ENCODE data around the gene SLC10A7.
A peak's percentile ranks its signal among the peaks of the same experiment; 100 is the strongest.

SLC10A7 gene

DNA sequence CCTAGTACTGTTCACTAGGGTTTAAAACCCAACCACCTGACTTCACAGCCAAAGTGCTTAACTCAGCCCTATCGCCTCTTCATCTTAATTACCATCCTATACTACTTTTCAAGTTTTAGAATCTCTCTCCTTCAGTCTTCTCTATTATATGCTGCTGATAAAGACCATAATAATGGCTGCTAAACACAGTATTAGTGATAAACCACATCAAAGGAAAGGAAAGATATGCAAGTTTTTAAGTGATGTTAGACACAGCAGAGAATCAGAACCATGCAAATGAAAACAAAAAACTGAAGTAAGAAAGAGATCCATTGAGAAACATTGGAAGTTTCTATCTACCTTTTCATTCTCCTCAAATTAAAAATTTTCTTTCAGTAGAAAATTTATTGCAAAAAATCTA is 206.6 kb downstream of the SLC10A7 start:
- no peak for DNase-seq (ENCODE audit: low read depth)
- TF ChIP-seq, protein P1, sequence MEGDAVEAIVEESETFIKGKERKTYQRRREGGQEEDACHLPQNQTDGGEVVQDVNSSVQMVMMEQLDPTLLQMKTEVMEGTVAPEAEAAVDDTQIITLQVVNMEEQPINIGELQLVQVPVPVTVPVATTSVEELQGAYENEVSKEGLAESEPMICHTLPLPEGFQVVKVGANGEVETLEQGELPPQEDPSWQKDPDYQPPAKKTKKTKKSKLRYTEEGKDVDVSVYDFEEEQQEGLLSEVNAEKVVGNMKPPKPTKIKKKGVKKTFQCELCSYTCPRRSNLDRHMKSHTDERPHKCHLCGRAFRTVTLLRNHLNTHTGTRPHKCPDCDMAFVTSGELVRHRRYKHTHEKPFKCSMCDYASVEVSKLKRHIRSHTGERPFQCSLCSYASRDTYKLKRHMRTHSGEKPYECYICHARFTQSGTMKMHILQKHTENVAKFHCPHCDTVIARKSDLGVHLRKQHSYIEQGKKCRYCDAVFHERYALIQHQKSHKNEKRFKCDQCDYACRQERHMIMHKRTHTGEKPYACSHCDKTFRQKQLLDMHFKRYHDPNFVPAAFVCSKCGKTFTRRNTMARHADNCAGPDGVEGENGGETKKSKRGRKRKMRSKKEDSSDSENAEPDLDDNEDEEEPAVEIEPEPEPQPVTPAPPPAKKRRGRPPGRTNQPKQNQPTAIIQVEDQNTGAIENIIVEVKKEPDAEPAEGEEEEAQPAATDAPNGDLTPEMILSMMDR (IDR thresholded peaks at IDR 0.05; ENCODE audit: low read depth, low read length, missing control alignments), result no peak
- no peak overlapping the region for H3K4me3 ChIP-seq (ENCODE audit: low read depth, low read length)

DNA sequence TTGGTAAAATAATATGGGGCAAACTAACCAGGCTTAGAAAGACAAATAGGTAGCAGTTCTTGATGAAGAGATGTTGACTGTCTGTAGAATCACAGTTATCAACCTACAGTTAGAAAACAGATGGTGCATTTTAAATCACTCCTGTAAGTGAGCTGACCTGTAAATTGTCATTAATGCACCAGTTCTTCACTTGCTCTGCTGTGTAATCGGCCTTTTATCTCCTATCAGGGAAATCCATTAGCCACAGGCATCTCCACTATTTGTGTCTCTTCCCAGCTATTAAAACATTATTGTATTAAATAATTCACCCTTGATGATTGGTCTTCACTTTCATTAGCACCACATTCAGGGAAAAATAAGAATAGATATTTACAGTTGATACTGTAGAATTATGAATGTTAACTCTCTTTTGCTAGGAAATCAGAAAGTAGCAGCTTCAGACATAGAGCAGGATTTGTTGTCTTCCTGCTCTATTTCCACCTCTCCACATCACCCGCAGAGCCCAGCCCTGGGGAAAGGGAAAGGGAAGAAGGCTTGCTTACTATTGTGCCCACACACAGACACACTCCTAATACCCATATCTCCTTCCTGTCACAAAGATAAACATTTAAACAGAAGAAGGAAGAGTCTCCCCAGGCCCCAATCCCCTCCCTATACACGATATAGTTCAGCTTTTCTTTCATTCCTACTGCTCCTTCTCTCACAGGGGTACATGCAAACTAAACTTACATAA is 210.3 kb downstream of the SLC10A7 start:
- TF ChIP-seq, protein P1 (IDR thresholded peaks at IDR 0.05; ENCODE audit: low read depth, low read length, missing control alignments), result no peak
- DNase-seq (ENCODE audit: low read depth), result no peak
- no peak overlapping the region for H3K4me3 ChIP-seq (ENCODE audit: low read depth, low read length)

DNA sequence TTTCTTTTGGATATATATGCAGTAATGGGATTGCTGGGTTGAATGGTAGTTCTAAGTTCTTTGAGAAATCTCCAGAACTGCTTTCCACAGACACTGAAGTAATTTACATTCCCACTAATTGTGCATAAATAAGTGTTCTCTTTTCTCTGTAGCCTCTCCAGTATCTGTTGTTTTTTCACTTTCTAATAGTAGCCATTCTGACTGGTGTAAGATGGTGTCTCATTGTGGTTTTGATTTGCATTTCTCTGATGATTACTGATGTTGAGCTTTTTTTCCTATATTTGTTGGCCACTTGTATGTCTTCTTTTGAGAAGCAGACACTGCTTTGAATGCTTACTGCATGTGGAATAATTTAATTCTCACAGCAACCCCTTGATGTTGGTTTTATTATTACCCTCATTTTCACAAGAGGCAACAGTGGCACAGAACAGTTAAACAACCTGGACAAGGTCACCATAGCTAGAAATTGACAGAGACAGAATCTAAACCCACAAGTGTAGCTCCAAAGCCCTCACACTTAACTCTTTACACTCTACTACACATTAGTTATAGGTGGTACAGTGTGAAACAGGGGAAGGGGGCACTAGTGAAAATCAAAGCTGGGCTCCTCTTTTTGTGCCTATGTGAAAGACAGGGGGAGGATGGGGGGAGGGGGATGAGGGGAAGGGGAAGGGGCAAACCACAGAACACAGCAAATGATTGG is 211.3 kb downstream of the SLC10A7 start:
- TF ChIP-seq, protein P1 (IDR thresholded peaks at IDR 0.05; ENCODE audit: low read depth, low read length, missing control alignments), result no peak

DNA sequence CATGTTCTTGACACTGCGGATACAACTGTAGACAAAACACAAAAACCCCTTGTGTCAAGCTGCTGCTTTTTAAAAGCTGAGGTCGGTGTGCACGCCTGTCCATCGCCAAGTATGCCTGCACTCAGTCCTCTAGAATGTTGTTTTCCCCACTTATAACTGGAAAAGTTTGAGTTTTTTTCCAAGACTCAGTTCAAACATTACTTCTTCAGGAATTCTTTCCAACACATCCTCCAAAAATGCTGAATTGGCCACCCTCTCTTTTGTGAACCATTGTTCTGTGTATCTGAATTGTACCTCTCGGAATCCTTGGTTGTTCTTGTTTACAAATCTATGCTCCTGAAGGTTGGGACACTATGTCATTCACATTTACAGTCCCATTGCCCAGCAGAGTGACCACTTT is 212.8 kb downstream of the SLC10A7 start:
- TF ChIP-seq, protein P1 (IDR thresholded peaks at IDR 0.05; ENCODE audit: low read depth, low read length, missing control alignments), result no peak
- no peak for DNase-seq (ENCODE audit: low read depth)
- H3K4me3 ChIP-seq (ENCODE audit: low read depth, low read length), result no peak overlapping the region

More for the DNA sequence above, 211.3 kb downstream of the SLC10A7 start:
- H3K4me3 ChIP-seq (ENCODE audit: low read depth, low read length), result no peak overlapping the region
- peak; percentile 5 for DNase-seq (ENCODE audit: low read depth)

DNA sequence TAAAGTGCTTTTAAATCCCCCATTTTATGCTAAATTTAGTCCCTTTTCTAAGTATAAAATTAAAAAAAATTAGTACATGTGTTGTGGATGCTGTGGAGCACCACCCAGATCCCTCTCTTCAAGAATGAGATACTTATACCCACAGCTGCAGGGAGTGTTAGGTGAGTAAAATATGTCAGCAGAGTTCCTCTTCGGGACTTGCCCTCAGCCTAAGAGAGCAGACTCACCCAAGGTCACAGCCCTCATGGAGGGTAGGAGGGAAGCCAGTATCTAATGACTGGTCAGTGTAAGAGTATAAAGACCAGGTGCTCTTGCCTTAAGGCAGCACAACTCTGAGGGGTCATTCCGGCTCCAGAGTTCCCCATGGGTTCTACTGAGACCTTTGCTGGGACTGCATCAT is 218.9 kb downstream of the SLC10A7 start:
- no peak for DNase-seq (ENCODE audit: low read depth)
- TF ChIP-seq, protein P1 (IDR thresholded peaks at IDR 0.05; ENCODE audit: low read depth, low read length, missing control alignments), result no peak

DNA sequence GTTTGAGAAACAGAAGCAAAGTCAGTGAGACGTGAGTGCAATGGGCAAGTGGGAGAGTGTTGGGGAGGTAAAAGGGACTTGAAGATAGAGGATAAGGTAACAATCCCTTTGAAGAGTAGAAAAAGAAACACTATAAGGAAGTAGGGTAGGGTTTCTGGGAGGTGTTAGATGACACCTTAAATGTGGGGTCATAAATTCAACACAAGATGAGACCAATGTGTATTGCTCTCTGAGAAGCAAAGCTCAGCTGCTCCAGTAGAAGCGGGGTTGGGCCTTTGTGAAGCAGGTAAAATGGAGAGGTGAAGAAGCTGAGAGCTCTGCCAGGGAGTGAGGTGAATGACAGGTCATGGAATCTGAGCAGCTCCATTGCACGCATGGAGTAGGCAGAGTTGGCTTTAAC is 222.1 kb downstream of the SLC10A7 start:
- DNase-seq (ENCODE audit: low read depth), result no peak
- TF ChIP-seq, protein P1 (IDR thresholded peaks at IDR 0.05; ENCODE audit: low read depth, low read length, missing control alignments), result no peak
- no peak overlapping the region for H3K4me3 ChIP-seq (ENCODE audit: low read depth, low read length)

More for the DNA sequence above, 218.9 kb downstream of the SLC10A7 start:
- no peak overlapping the region for H3K4me3 ChIP-seq (ENCODE audit: low read depth, low read length)
